Measurements from ENCODE around the gene PPP4R4.

Gene PPP4R4

GRCh38 chr14:94313991-94314655 lies 140.0 kb downstream of the PPP4R4 start:
- Histone ChIP-seq H3K36me3 (no peaks in the 10 kb centered on the region), H3K9me3 (no peaks in the 10 kb centered on the region), H3K27me3 (peaks cover 6% of the 10 kb centered on the region), H3K4me3 (ENCODE audit: low read depth in 1 of 2, low read length in 1 of 2) (no peak overlapping the region), H3K27ac (no peak overlapping the region), H3K4me1 (ENCODE audit: control insufficient read depth in 1 of 2, insufficient read depth in 1 of 2, low read depth in 1 of 2, low read length in 1 of 2) (no peaks in the 10 kb centered on the region)
- TF ChIP-seq CTCF (IDR thresholded peaks at IDR 0.05), result no peak

GRCh38 chr14:94314890-94315289 lies 140.8 kb downstream of the PPP4R4 start:
- H3K9me3 ChIP-seq, result no peaks in the 10 kb centered on the region
- no peak overlapping the region for H3K4me3 ChIP-seq (ENCODE audit: low read depth in 1 of 2, low read length in 1 of 2)
- H3K27ac ChIP-seq, result no peak overlapping the region
- no peaks in the 10 kb centered on the region for H3K4me1 ChIP-seq (ENCODE audit: control insufficient read depth in 1 of 2, insufficient read depth in 1 of 2, low read depth in 1 of 2, low read length in 1 of 2)
- no peak for TF ChIP-seq CTCF (IDR thresholded peaks at IDR 0.05)
- no peaks in the 10 kb centered on the region for H3K36me3 ChIP-seq
- peaks cover 6% of the 10 kb centered on the region for H3K27me3 ChIP-seq

GRCh38 chr14:94316692-94317091 lies 142.6 kb downstream of the PPP4R4 start:
- no peaks in the 10 kb centered on the region for H3K9me3 ChIP-seq
- H3K4me1 ChIP-seq (ENCODE audit: control insufficient read depth in 1 of 2, insufficient read depth in 1 of 2, low read depth in 1 of 2, low read length in 1 of 2), result no peaks in the 10 kb centered on the region
- peaks cover 6% of the 10 kb centered on the region for H3K27me3 ChIP-seq
- H3K27ac ChIP-seq, result no peak overlapping the region
- no peak overlapping the region for H3K4me3 ChIP-seq (ENCODE audit: low read depth in 1 of 2, low read length in 1 of 2)
- TF ChIP-seq CTCF (IDR thresholded peaks at IDR 0.05), result no peak
- H3K36me3 ChIP-seq, result no peaks in the 10 kb centered on the region

- no peak overlapping the region for H3K27ac ChIP-seq
- no peak for TF ChIP-seq CTCF (IDR thresholded peaks at IDR 0.05)
- H3K9me3 ChIP-seq, result no peaks in the 10 kb centered on the region
- H3K27me3 ChIP-seq, result peaks cover 6% of the 10 kb centered on the region
- no peaks in the 10 kb centered on the region for H3K4me1 ChIP-seq (ENCODE audit: control insufficient read depth in 1 of 2, insufficient read depth in 1 of 2, low read depth in 1 of 2, low read length in 1 of 2)
- H3K4me3 ChIP-seq (ENCODE audit: low read depth in 1 of 2, low read length in 1 of 2), result no peak overlapping the region
- no peaks in the 10 kb centered on the region for H3K36me3 ChIP-seq
Observed at GRCh38 chr14:94317259-94317658, 143.1 kb downstream of the PPP4R4 start.

GRCh38 chr14:94320243-94320642 lies 146.1 kb downstream of the PPP4R4 start:
- TF ChIP-seq CTCF (IDR thresholded peaks at IDR 0.05), result no peak
- Histone ChIP-seq H3K9me3 (no peaks in the 10 kb centered on the region), H3K36me3 (no peaks in the 10 kb centered on the region), H3K4me1 (ENCODE audit: control insufficient read depth in 1 of 2, insufficient read depth in 1 of 2, low read depth in 1 of 2, low read length in 1 of 2) (no peaks in the 10 kb centered on the region), H3K27ac (no peak overlapping the region), H3K4me3 (ENCODE audit: low read depth in 1 of 2, low read length in 1 of 2) (no peak overlapping the region), H3K27me3 (peaks cover 14% of the 10 kb centered on the region)
